SIG-M5 treated with dmso at 0.1 percent for 504 hours (cell line): Measurements from ENCODE around the gene LHX3.
"Not testable (repeated sequence)": the region's sequence is repeated elsewhere in the genome, so short reads cannot be mapped to it uniquely, and the experiment has no call there.

Experiments used
- DNase-seq: peaks from one replicate; lab custom pipeline; 2025; ENCODE audit not compliant: unreplicated experiment; lab: John Stamatoyannopoulos, UW

LHX3 gene

DNA sequence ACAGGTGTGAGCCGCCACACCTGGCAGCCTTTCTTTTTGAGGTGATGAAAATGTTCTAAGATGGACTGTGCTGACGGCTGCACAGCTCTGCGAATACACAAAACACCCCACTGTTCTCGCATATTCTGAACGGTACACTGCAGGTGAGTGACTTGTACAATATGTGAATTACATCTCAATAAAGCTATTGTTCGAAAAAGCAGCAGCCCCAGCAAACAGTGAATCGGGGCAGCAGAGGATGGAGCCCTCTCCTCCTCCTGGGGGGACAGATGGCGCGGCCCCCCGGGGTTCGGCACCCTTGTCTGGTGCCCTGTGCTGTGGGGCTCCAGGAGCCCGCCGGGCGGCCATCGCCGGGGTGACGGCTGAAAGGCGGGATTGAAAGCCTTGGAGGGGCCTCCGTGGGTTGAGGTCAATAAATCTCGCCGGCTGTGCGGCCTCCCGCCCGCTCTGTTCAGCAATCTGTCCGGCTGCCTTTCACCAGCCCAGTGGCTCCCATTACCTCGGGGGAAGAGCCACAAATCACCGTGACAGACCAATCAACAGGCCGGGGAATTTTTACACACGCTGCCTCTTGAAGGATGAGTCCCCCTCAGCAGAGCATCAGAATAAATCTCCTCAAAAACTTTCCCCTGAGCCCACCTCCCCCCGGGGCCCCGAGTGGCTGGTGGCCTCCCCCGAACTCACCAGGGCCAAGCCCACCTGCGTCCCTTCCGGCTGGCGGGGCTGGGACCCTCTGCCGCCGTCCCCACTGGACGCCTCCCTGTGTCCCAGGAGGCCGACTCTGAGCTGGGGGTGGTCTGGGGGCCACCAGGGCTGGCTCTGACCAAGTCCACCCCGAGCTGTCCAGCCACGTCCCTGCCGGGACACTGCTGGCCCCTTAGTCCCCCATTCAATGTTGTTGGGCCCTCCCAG lies 48.5 kb downstream of the LHX3 start:
- no peak for DNase-seq

- DNase-seq = no peak
These were observed 49.4 kb downstream of the LHX3 start for GRCh38 chr9:136155576-136155975.

DNA sequence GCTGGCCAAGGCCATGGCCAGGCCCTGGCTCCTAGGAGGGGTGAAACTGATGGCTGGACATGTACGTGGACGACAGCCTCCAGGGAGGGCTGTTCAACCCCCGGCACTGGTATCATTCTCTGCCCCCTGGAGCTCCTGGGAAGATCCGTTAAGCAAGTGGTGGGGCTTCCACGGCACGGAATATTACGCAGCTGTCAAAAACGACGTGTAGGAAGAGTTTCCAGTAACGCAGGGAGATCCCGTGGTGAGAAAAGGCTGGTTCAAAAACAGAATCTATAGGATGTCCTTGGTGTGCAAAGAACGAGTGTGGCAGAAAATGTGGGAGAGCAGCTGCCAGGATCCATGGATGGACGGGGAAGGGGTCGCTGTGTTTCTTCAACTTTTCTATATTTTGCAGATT lies 50.0 kb downstream of the LHX3 start:
- no peak for DNase-seq

GRCh38 chr9:136153381-136154065 lies 51.4 kb downstream of the LHX3 start:
- DNase-seq = no peak

- DNase-seq = no peak
These were observed 52.0 kb downstream of the LHX3 start for GRCh38 chr9:136152931-136153330.

DNA sequence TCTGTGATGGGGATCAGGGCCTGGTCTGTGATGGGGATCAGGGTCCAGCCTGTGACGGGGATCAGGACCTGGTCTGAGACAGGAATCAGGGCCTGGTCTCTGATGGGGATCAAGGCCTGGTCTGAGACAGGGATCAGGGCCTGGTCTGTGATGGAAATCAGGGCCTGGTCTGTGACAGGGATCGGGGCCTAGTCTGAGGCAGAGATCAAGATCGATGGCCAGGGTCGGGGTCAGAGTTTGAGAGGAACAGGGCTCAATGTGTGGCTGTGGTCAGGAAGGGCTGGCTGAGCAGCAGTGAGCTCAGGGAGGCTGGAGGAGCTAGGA lies 52.4 kb downstream of the LHX3 start:
- no peak for DNase-seq

DNA sequence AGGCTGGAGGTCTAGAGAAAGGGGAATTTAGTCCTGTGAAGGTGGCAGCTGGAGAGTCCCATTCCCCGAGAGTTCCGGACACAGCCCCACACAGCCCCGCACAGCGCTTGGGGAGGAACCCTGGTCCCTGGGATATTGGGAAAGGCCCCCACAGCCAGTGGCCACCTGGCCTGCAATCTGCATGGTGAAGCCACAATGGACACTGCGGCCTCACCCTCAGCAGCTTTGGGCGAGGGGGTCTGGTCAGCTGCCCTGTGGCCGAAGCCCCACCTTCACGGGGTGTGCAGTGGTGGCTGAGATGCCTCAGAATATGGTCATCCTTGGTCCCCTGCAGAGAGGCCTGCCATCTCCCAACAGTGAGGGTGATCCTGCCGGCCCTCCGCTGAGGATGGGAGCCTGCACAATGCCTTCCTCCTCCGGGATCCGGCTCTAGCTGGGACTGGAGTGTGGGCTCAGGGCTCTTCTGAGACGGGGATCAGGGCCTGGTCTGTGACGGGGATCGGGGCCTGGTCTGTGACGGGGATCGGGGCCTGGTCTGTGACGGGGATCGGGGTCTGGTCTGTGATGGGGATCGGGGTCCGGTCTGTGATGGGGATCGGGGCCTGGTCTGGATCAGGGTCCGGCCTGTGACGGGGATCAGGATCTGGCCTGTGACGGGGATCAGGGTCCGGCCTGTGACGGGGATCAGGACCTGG lies 52.9 kb downstream of the LHX3 start:
- DNase-seq = no peak

DNA sequence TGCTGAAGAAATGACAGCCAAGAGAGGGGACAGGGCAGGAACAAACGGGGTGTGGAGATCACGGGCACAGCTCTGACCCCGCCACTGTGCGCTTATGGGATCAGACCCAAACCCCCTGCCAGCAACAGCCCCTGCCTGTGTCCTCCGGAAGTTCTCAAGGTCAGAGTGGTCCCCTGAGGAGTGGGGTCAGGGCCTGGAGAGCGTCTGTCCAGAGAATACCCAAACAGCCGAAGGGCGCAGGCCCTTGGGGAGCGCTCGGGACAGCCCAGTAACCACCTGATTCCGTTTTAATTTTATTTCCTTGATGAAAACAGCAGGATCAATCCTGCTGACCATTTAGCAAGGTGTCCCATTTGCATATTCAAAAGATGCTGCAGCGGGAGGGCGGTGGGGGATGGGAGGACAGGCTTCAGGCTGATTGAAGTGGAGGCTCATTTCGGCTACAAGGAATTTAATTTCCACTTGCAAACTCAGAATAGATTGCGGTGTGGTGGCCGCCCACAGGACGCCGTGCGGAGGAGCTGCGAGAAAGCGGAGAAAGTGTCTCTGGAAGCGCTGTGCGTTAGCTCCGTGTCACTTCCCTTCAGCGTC lies 53.6 kb downstream of the LHX3 start:
- no peak for DNase-seq

GRCh38 chr9:136150664-136151213 lies 54.2 kb downstream of the LHX3 start:
- DNase-seq = not testable (repeated sequence)

DNA sequence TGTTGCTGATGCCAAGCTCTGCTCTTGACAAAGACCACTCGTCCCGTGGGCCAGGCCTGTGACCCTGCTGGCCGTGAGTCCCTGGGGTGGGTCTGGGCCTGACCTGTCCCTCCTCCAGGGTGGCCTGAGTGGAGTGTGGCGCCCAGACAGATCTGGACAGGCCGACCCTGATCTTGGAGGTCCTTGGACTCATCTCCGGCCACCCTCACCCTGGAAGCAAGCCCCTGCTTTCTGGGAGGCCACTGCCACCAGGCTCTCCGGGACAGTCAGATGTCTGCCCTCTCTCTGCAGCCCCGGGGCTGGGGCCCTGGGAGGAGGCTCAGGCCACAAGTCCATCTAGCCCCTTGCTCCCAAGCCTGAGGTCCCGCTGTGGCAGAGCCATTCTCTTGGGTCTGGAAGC lies 55.1 kb downstream of the LHX3 start:
- DNase-seq = no peak

DNA sequence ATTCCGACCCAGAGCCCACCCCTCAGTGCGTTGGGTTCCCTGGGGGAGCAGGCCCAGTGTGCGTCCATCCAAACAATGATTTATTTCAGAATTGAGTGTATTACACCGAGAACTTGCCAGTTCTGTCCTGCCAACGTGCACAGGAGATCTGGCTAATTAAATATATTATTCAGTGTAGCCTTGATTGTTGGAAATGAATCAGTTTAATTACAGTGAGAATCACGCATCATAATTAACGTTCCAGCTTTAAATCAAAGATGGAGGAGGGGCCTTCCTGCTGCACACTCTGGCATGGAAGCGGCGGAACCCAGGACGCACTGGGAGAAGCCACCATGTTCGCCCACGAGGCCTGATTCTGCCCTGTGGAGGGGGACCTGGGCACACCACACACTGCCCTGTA lies 55.6 kb downstream of the LHX3 start:
- DNase-seq = no peak

- DNase-seq = no peak
These were observed 56.2 kb downstream of the LHX3 start for GRCh38 chr9:136148766-136149165.

DNA sequence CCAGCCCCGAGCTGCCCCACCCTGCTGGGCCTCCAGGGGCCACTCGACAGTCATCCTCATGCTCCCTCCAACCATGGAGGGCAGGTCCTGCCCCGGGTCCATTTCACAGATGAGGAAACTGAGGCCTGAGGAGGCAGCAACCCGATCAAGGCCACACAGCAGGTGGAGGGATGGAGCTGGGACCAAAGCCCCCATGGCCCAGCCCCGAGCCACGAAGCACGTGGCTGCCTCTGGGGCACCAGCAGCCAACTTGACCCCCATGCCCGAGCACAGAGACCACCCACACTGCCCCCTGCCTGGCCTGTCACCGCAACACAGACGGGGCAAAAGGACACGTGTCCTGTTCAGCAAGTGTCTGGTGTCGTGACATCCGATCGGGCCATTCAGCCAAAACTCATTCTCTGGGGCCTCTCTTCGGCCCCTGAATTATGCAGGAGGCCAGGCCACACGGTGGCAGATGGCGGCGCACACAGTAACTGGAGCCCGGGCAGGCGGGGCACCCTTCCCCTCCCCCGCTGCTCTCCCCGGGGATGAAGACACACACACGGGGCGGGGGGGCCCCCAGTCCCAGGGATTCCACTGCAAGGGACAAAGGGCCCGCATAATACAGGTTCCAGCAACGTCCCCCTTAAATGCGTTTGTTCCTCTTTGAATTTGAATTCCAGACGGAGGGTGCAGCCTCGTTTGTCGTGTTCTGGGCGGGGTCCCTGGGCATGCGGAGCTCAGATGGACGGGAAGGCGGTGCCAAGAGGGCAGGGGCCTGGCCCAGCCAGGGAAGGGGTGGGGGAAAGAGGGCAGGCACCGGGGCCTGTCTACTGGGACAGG lies 56.8 kb downstream of the LHX3 start:
- no peak for DNase-seq

DNA sequence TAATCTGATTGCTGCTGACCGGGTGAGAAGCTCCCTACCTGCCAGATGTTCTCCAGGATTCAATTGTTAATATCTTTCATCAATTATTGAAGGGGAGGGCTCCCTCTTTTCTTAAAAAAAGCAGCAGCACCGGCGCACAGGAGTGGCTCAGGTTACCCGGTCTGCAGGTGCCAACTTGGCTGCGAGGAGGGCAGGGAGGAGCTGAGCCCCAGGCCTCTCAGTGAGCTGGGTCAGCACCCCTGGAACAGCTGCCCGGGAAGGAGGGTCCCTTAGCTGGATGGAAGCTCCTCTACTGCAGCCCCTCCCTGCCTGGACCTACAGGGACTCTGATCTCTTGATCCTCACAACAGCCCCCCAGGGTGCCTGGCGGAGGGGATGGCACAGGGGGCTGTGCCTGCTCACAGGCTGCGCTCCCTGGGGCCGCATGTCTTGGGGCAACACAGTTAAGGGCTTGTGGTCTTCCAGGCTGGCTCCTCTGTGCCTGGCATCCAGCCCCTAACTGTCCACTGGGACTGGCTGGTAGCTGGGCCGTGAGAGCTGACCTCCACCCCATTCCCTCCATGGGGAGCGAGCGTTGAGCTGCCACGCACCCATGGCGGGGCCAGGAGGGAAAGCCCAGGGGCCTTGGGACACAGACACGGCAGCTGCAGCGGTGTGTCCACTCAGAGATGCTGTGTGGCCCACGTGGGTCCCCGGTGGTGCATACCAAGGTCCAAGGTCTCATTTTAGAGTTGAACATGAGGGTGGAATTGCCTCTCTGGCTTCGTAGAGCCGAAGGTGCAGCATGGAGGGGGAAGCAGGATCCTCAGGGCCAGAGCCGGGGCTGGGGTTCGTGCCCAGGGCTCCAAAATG lies 57.7 kb downstream of the LHX3 start:
- no peak for DNase-seq
